Ishikawa (cell line): ENCODE measurements around the gene MYH7B.

Experiments used
- CEBPB ChIP-seq: IDR thresholded peaks from 2 replicates; pipeline ENCODE4 v1.6.1; 2012
- CREB1 ChIP-seq: IDR thresholded peaks from 2 replicates; pipeline ENCODE4 v1.6.1; 2012; ENCODE audit warnings: low read depth
- EP300 ChIP-seq: IDR thresholded peaks from 2 replicates; pipeline ENCODE4 v1.6.1; 2012; ENCODE audit warnings: borderline replicate concordance
- NFIC ChIP-seq: IDR thresholded peaks from 2 replicates; pipeline ENCODE4 v1.6.1; 2012
- RAD21 ChIP-seq: IDR thresholded peaks from 2 replicates; pipeline ENCODE4 v1.6.1; 2012; ENCODE audit warnings: low read depth
- TAF1 ChIP-seq: IDR thresholded peaks from 2 replicates; pipeline ENCODE4 v1.6.1; 2012; ENCODE audit warnings: low read depth, mild to moderate bottlenecking
- TCF12 ChIP-seq: IDR thresholded peaks from 2 replicates; pipeline ENCODE4 v1.6.1; 2012; ENCODE audit warnings: low read depth
- YY1 ChIP-seq: IDR thresholded peaks from 2 replicates; pipeline ENCODE4 v1.6.1; 2012; ENCODE audit warnings: low read depth
- ZBTB7A ChIP-seq: IDR thresholded peaks from 2 replicates; pipeline ENCODE4 v1.6.1; 2012; ENCODE audit warnings: low read depth
- TF ChIP-seq, protein P1 (sequence below): IDR thresholded peaks from 2 replicates; pipeline ENCODE4 v1.6.1; 2012; ENCODE audit warnings: low read depth, mild to moderate bottlenecking
- TF ChIP-seq, protein P2 (sequence below): IDR thresholded peaks from 2 replicates; pipeline ENCODE4 v1.6.1; 2012

DNA sequence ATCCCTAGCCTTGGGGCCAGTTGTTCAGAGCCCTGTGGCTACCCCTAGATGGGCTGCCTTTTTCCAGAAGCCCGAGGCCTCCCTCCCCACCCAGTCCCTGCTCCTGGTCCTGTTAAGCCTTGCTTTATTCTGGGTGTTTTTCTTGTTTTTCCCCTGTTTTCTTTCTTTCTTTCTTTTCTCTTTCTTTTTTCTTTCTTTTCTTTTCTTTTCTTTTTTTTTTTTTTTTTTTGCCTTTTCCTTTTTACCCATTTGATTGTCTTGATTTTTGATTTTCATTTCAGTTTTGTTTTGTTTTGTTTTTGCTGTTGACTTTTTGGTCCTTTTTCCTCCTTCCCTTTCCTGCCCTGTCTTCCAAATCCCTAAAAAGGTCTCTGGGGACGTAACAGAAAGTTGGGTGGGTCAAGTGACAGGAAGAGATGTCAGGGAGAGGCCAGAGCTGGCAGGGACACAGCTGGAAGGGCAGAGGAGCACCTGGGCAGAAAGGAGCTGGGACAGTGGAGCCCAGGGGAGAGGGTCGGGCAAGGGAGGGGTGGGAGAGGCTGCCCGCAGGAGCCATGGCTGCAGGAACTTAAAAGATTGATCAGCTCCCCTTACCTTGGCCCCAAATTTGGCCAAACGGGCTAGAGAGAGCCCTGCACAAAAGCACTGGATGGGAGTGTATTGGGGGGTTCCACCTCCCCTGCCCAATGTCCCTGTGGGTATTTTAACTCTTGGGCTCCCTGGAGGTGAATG is 27.6 kb downstream of the MYH7B start:
- TF ChIP-seq CEBPB: no peak
- TF ChIP-seq NFIC: no peak
- TF ChIP-seq CREB1: no peak
- no peak for TF ChIP-seq EP300
- no peak for TF ChIP-seq TAF1
- TF ChIP-seq, protein P1, sequence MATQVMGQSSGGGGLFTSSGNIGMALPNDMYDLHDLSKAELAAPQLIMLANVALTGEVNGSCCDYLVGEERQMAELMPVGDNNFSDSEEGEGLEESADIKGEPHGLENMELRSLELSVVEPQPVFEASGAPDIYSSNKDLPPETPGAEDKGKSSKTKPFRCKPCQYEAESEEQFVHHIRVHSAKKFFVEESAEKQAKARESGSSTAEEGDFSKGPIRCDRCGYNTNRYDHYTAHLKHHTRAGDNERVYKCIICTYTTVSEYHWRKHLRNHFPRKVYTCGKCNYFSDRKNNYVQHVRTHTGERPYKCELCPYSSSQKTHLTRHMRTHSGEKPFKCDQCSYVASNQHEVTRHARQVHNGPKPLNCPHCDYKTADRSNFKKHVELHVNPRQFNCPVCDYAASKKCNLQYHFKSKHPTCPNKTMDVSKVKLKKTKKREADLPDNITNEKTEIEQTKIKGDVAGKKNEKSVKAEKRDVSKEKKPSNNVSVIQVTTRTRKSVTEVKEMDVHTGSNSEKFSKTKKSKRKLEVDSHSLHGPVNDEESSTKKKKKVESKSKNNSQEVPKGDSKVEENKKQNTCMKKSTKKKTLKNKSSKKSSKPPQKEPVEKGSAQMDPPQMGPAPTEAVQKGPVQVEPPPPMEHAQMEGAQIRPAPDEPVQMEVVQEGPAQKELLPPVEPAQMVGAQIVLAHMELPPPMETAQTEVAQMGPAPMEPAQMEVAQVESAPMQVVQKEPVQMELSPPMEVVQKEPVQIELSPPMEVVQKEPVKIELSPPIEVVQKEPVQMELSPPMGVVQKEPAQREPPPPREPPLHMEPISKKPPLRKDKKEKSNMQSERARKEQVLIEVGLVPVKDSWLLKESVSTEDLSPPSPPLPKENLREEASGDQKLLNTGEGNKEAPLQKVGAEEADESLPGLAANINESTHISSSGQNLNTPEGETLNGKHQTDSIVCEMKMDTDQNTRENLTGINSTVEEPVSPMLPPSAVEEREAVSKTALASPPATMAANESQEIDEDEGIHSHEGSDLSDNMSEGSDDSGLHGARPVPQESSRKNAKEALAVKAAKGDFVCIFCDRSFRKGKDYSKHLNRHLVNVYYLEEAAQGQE: no peak
- TF ChIP-seq YY1: no peak
- no peak for TF ChIP-seq TCF12
- TF ChIP-seq RAD21: no peak
- no peak for TF ChIP-seq ZBTB7A
- TF ChIP-seq, protein P2, sequence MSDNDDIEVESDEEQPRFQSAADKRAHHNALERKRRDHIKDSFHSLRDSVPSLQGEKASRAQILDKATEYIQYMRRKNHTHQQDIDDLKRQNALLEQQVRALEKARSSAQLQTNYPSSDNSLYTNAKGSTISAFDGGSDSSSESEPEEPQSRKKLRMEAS: no peak
